Measurements from ENCODE around the gene ZNF608. TPM values are rescaled to one million over a fixed set of nuclear protein-coding genes. Genes with fewer than 3 reads are reported as not detected.

The ZNF608 gene
- total RNA-seq, 3 donors from 2014 or later (not counting 1 experiment from before 2014, with no cell fraction given), result 0.39 to 6.6 TPM; not detected in 1

DNA sequence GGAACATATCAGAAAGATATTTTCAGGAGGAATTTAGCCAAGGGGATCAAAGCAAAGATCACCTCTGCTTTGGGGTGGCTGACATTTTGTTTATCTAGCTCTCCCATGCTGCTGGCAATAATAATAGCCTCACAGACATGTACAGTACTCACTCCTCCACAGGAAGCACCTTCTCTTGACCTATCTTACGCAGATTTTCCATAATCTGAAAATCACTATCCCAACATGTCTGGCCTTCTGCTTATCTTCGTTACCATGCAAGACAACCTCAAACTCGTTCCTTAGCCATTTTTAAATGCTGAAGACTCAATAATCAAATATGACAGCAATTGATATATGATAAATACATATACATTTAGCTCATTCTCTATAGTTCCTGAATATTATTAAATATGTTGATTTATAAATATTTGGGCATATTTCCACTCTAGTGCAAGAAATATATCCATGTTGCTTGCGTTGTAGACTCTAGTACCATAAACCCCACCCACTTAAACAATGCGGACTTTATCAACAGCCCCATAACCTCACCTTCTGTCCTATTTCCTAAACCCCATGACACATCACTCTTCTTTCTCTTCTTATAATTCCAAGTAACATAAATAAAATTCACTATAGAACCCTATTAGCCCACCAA, 18.0 kb downstream of the ZNF608 start:
- Histone ChIP-seq H3K4me1 (ENCODE audit: control insufficient read depth, insufficient read depth, low read length) (no peaks in the 10 kb centered on the region), H3K4me3 (ENCODE audit: low read length) (no peak overlapping the region), H3K27ac (ENCODE audit: low read length) (no peak overlapping the region), H3K9me3 (ENCODE audit: control insufficient read depth, insufficient read depth, low read length) (no peaks in the 10 kb centered on the region), H3K36me3 (ENCODE audit: control insufficient read depth, insufficient read depth, low read length) (no peaks in the 10 kb centered on the region), H3K27me3 (ENCODE audit: control insufficient read depth, insufficient read depth, low read length) (no peaks in the 10 kb centered on the region)
- DNase-seq, result no peak
- intact Hi-C loops (cut with micrococcal nuclease), result no loop called here
- Mint-ChIP-seq H3K36me3 (no peaks in the 10 kb centered on the region), H3K9me3 (no peaks in the 10 kb centered on the region), H3K27me3 (ENCODE audit: low read depth in 2 of 2) (peaks cover 39 to 50% of the 10 kb centered on the region in 2 donors), H3K27ac (no peak overlapping the region), H3K4me1 (peaks cover 5 to 7% of the 10 kb centered on the region in 2 donors), H3K4me3 (no peak overlapping the region)
- 97% methylated on average over 3 of the region's 5 CpGs for whole genome bisulfite sequencing (ENCODE audit: insufficient coverage)
- no peak for ATAC-seq
- TF ChIP-seq CTCF (IDR thresholded peaks at IDR 0.05), result no peak

DNA sequence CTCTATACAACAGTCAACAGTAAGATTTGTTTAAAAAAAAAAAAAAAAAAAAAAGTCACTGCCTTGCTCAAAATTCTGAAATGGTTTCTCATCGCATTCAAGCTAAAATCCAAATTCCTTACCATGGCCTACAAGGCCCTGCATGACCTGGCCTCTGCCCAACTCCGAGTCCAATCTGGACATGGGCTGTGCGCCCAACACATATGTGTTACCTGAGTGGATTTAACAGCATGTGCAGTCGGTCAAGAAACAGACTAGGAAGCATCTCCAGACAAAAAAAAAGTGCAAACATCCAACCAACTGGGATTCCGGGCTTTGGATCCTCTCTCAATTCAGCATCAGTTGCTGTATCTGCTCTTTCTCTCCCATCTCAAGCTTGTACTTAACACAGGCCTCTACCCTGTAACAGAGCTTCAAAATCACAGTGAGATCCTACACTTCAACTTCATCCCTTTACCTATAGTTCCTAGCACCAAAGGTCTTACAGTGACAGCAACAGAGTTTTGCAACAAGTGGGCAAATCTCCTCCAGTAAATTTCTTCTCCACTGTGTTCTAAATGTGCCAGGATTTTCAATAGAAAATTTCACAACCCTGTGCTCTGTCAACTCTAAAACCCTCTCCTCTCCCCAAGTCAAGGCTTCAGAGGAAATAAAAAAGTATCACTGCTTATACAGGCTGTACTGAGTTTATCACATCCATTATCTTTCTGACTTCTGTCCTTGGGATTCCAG, 19.6 kb downstream of the ZNF608 start:
- no peak overlapping the region for H3K27ac ChIP-seq (ENCODE audit: low read length)
- no peaks in the 10 kb centered on the region for H3K9me3 ChIP-seq (ENCODE audit: control insufficient read depth, insufficient read depth, low read length)
- peaks cover 29 to 33% of the 10 kb centered on the region in 2 donors for H3K27me3 Mint-ChIP-seq (ENCODE audit: low read depth in 2 of 2)
- no peak for TF ChIP-seq CTCF (IDR thresholded peaks at IDR 0.05)
- DNase-seq, result no peak
- H3K27me3 ChIP-seq (ENCODE audit: control insufficient read depth, insufficient read depth, low read length), result no peaks in the 10 kb centered on the region
- H3K4me3 Mint-ChIP-seq, result no peak overlapping the region
- peaks cover 5 to 7% of the 10 kb centered on the region in 2 donors for H3K4me1 Mint-ChIP-seq
- 94% methylated on average over 5 of the region's 5 CpGs for WGBS (ENCODE audit: insufficient coverage)
- ATAC-seq, result no peak
- H3K27ac Mint-ChIP-seq, result no peak overlapping the region
- H3K36me3 Mint-ChIP-seq, result no peaks in the 10 kb centered on the region
- intact Hi-C loops (cut with micrococcal nuclease), result no loop called here
- H3K9me3 Mint-ChIP-seq, result no peaks in the 10 kb centered on the region
- no peak overlapping the region for H3K4me3 ChIP-seq (ENCODE audit: low read length)
- H3K4me1 ChIP-seq (ENCODE audit: control insufficient read depth, insufficient read depth, low read length), result no peaks in the 10 kb centered on the region
- H3K36me3 ChIP-seq (ENCODE audit: control insufficient read depth, insufficient read depth, low read length), result no peaks in the 10 kb centered on the region

GRCh38 chr5:124725622-124726258, 20.7 kb downstream of the ZNF608 start:
- WGBS (ENCODE audit: insufficient coverage), result 87% methylated on average over 4 of the region's 4 CpGs
- Mint-ChIP-seq H3K36me3 (no peaks in the 10 kb centered on the region), H3K4me3 (no peak overlapping the region), H3K9me3 (no peaks in the 10 kb centered on the region), H3K27ac (no peak overlapping the region), H3K4me1 (peaks cover 5 to 7% of the 10 kb centered on the region in 2 donors), H3K27me3 (ENCODE audit: low read depth in 2 of 2) (peaks cover 29 to 38% of the 10 kb centered on the region in 2 donors)
- no peaks in the 10 kb centered on the region for H3K9me3 ChIP-seq (ENCODE audit: control insufficient read depth, insufficient read depth, low read length)
- intact Hi-C loops (cut with micrococcal nuclease), result no loop called here
- H3K4me3 ChIP-seq (ENCODE audit: low read length), result no peak overlapping the region
- DNase-seq (no peak), ATAC-seq (no peak)
- no peaks in the 10 kb centered on the region for H3K36me3 ChIP-seq (ENCODE audit: control insufficient read depth, insufficient read depth, low read length)
- H3K27ac ChIP-seq (ENCODE audit: low read length), result no peak overlapping the region
- no peak for TF ChIP-seq CTCF (IDR thresholded peaks at IDR 0.05)
- no peaks in the 10 kb centered on the region for H3K4me1 ChIP-seq (ENCODE audit: control insufficient read depth, insufficient read depth, low read length)
- no peaks in the 10 kb centered on the region for H3K27me3 ChIP-seq (ENCODE audit: control insufficient read depth, insufficient read depth, low read length)
